WTC11 (cell line): ENCODE data around the gene NSFL1C. TPM values are rescaled to one million over a fixed set of nuclear protein-coding genes. Genes with fewer than 3 reads are reported as not detected.

Experiments
- ATAC-seq: fragments of 200-7000 bp; cut with Tn5 transposase; 2 replicates; pipeline ENCODE4 v1.10.0; 2021; ENCODE audit warnings: mild to moderate bottlenecking, moderate library complexity
- CTCF ChIA-PET: fragments of 300-600 bp; sonication (Branson Sonifier 250); formaldehyde crosslinking; loops from one replicate; lab custom pipeline; 2021; ENCODE audit warnings: antibody characterized with exemption; lab: Charles Lee
- POLR2A ChIA-PET: fragments of 350-600 bp; sonication (Branson Sonifier 250); formaldehyde crosslinking; loops from one replicate; lab custom pipeline; 2021; ENCODE audit warnings: antibody characterized with exemption; lab: Charles Lee
- DNase-seq: peaks from one replicate; pipeline ENCODE4 v3.0.0; 2021; ENCODE audit warnings: low spot score
- H3K27ac Mint-ChIP-seq: 2 replicates; pipeline ENCODE4 v1.8.0; 2021; ENCODE audit warnings: mixed read lengths
- H3K27me3 Mint-ChIP-seq: 2 replicates; pipeline ENCODE4 v1.8.0; 2021; ENCODE audit warnings: low read depth, mild to moderate bottlenecking, moderate library complexity, mixed read lengths
- H3K36me3 Mint-ChIP-seq: 2 replicates; pipeline ENCODE4 v1.8.0; 2021; ENCODE audit warnings: mixed read lengths
- H3K4me1 Mint-ChIP-seq: 2 replicates; pipeline ENCODE4 v1.8.0; 2022; ENCODE audit warnings: mixed read lengths
- H3K4me3 Mint-ChIP-seq: 2 replicates; pipeline ENCODE4 v1.8.0; 2021; ENCODE audit warnings: mild to moderate bottlenecking, moderate library complexity, mixed read lengths
- H3K9me3 Mint-ChIP-seq: 2 replicates; pipeline ENCODE4 v1.8.0; 2021; ENCODE audit warnings: mixed read lengths
- CBFB ChIP-seq: sonication (generic); formaldehyde crosslinking; IDR thresholded peaks from 2 replicates; pipeline ENCODE4 v1.8.1; 2022; ENCODE audit warnings: mild to moderate bottlenecking, low read depth, missing genetic modification reagents
- CREM ChIP-seq: sonication (generic); formaldehyde crosslinking; IDR thresholded peaks from 2 replicates; pipeline ENCODE4 v1.8.1; 2022; ENCODE audit warnings: mild to moderate bottlenecking, missing genetic modification reagents, moderate library complexity
- GABPB1 ChIP-seq: sonication (generic); formaldehyde crosslinking; IDR thresholded peaks from 2 replicates; pipeline ENCODE4 v1.8.1; 2023; ENCODE audit warnings: mild to moderate bottlenecking, missing genetic modification reagents
- HMGA2 ChIP-seq: fragments of 250-450 bp; sonication (Bioruptor Pico); IDR thresholded peaks from 2 replicates; pipeline ENCODE4 v1.4.0; 2021; ENCODE audit warnings: mild to moderate bottlenecking, moderate library complexity
- IRF2 ChIP-seq: sonication (generic); formaldehyde crosslinking; IDR thresholded peaks from 2 replicates; pipeline ENCODE4 v1.8.0; 2022; ENCODE audit warnings: low read depth, missing genetic modification reagents, borderline replicate concordance
- JAZF1 ChIP-seq: fragments of 250-450 bp; sonication (Bioruptor Pico); IDR thresholded peaks from 2 replicates; pipeline ENCODE4 v1.9.0; 2021; ENCODE audit warnings: moderate library complexity, mild to moderate bottlenecking, inconsistent platforms
- JUN ChIP-seq: sonication (generic); formaldehyde crosslinking; IDR thresholded peaks from 2 replicates; pipeline ENCODE4 v1.8.0; 2023; ENCODE audit warnings: mild to moderate bottlenecking, missing genetic modification reagents
- MXD4 ChIP-seq: fragments of 250-450 bp; sonication (Bioruptor Pico); IDR thresholded peaks from 2 replicates; pipeline ENCODE4 v1.8.0; 2021; ENCODE audit warnings: mild to moderate bottlenecking, moderate library complexity, borderline replicate concordance
- NFATC4 ChIP-seq: fragments of 250-450 bp; sonication (Bioruptor Pico); IDR thresholded peaks from 2 replicates; pipeline ENCODE4 v1.9.0; 2021; ENCODE audit warnings: mild to moderate bottlenecking
- NFE2L1 ChIP-seq: sonication (generic); formaldehyde crosslinking; IDR thresholded peaks from 2 replicates; pipeline ENCODE4 v1.8.1; 2023; ENCODE audit warnings: missing genetic modification reagents
- NR2C2 ChIP-seq: sonication (generic); formaldehyde crosslinking; IDR thresholded peaks from 2 replicates; pipeline ENCODE4 v1.8.0; 2022; ENCODE audit warnings: mild to moderate bottlenecking, missing genetic modification reagents
- OVOL2 ChIP-seq: fragments of 250-450 bp; sonication (Bioruptor Pico); IDR thresholded peaks from 2 replicates; pipeline ENCODE4 v1.9.0; 2021; ENCODE audit warnings: mild to moderate bottlenecking, borderline replicate concordance
- TEAD1 ChIP-seq: sonication (generic); formaldehyde crosslinking; IDR thresholded peaks from 2 replicates; pipeline ENCODE4 v1.8.0; 2022; ENCODE audit warnings: mild to moderate bottlenecking, missing genetic modification reagents
- TEAD4 ChIP-seq: sonication (generic); formaldehyde crosslinking; IDR thresholded peaks from 2 replicates; pipeline ENCODE4 v1.8.0; 2022; ENCODE audit warnings: mild to moderate bottlenecking, missing genetic modification reagents
- ZNF219 ChIP-seq: sonication (generic); formaldehyde crosslinking; IDR thresholded peaks from 2 replicates; pipeline ENCODE4 v1.8.0; 2023; ENCODE audit warnings: missing genetic modification reagents, mild to moderate bottlenecking, borderline replicate concordance
- ZNF232 ChIP-seq: sonication (generic); formaldehyde crosslinking; IDR thresholded peaks from 2 replicates; pipeline ENCODE4 v1.8.0; 2022; ENCODE audit warnings: mild to moderate bottlenecking, missing genetic modification reagents
- total RNA-seq: library from RNA; stranded (reverse); gene quantifications from 3 replicates; pipeline ENCODE4 v1.2.3, GENCODE V29; 2021
- TF ChIP-seq, protein P1 (sequence below): sonication (generic); formaldehyde crosslinking; IDR thresholded peaks from 2 replicates; pipeline ENCODE4 v1.8.0; 2023; ENCODE audit warnings: missing genetic modification reagents, mild to moderate bottlenecking, borderline replicate concordance
- TF ChIP-seq, protein P2 (sequence below): sonication (generic); formaldehyde crosslinking; IDR thresholded peaks from 2 replicates; pipeline ENCODE4 v1.8.1; 2023; ENCODE audit warnings: mild to moderate bottlenecking, missing genetic modification reagents, moderate library complexity
- TF ChIP-seq, protein P3 (sequence below): sonication (generic); formaldehyde crosslinking; IDR thresholded peaks from 2 replicates; pipeline ENCODE4 v1.8.1; 2023; ENCODE audit warnings: mild to moderate bottlenecking, moderate library complexity, missing genetic modification reagents
- TF ChIP-seq, protein P4 (sequence below): sonication (generic); formaldehyde crosslinking; IDR thresholded peaks from 2 replicates; pipeline ENCODE4 v1.8.0; 2022; ENCODE audit warnings: mild to moderate bottlenecking, missing genetic modification reagents
- TF ChIP-seq, protein P5 (sequence below): fragments of 250-450 bp; sonication (Bioruptor Pico); IDR thresholded peaks from 2 replicates; pipeline ENCODE4 v1.8.0; 2021; ENCODE audit warnings: mild to moderate bottlenecking
- TF ChIP-seq, protein P6 (sequence below): sonication (generic); formaldehyde crosslinking; IDR thresholded peaks from 2 replicates; pipeline ENCODE4 v1.8.0; 2022; ENCODE audit warnings: mild to moderate bottlenecking, missing genetic modification reagents
- TF ChIP-seq, protein P7 (sequence below): fragments of 250-450 bp; sonication (Bioruptor Pico); IDR thresholded peaks from 2 replicates; pipeline ENCODE4 v1.9.0; 2021; ENCODE audit warnings: mild to moderate bottlenecking
- TF ChIP-seq, protein P8 (sequence below): sonication (generic); formaldehyde crosslinking; IDR thresholded peaks from 2 replicates; pipeline ENCODE4 v1.8.1; 2022; ENCODE audit warnings: mild to moderate bottlenecking, moderate library complexity, missing genetic modification reagents
- TF ChIP-seq, protein P9 (sequence below): fragments of 200-600 bp; IDR thresholded peaks from 2 replicates; pipeline ENCODE4 v1.8.0; 2022; ENCODE audit warnings: antibody characterized with exemption

Gene NSFL1C
- total RNA-seq, 1 experiment from 2014 or later = 85.5 TPM

DNA sequence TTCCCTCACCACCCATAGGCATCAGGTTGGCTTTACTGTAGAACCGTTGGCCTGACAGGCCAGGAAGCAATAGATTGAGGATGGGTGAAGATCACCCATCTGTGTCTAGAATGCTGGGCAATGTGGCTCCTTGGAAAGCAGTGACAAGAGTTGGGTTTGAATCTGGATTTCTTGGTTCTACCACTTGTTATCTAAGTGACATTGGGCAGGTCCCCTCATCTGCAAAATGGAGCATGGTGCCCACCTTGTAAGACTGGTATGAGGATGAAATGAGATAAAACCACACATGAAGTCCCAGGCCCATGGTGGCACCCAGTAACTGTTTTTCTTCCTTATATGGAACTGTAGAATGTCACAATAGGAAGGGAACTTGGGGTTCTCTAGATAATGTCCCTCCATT is 47.2 kb upstream of the NSFL1C start (continued):
- TF ChIP-seq, protein P1, sequence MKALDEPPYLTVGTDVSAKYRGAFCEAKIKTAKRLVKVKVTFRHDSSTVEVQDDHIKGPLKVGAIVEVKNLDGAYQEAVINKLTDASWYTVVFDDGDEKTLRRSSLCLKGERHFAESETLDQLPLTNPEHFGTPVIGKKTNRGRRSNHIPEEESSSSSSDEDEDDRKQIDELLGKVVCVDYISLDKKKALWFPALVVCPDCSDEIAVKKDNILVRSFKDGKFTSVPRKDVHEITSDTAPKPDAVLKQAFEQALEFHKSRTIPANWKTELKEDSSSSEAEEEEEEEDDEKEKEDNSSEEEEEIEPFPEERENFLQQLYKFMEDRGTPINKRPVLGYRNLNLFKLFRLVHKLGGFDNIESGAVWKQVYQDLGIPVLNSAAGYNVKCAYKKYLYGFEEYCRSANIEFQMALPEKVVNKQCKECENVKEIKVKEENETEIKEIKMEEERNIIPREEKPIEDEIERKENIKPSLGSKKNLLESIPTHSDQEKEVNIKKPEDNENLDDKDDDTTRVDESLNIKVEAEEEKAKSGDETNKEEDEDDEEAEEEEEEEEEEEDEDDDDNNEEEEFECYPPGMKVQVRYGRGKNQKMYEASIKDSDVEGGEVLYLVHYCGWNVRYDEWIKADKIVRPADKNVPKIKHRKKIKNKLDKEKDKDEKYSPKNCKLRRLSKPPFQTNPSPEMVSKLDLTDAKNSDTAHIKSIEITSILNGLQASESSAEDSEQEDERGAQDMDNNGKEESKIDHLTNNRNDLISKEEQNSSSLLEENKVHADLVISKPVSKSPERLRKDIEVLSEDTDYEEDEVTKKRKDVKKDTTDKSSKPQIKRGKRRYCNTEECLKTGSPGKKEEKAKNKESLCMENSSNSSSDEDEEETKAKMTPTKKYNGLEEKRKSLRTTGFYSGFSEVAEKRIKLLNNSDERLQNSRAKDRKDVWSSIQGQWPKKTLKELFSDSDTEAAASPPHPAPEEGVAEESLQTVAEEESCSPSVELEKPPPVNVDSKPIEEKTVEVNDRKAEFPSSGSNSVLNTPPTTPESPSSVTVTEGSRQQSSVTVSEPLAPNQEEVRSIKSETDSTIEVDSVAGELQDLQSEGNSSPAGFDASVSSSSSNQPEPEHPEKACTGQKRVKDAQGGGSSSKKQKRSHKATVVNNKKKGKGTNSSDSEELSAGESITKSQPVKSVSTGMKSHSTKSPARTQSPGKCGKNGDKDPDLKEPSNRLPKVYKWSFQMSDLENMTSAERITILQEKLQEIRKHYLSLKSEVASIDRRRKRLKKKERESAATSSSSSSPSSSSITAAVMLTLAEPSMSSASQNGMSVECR (CRISPR knock-in tag) = no peak
- TF ChIP-seq, protein P2, sequence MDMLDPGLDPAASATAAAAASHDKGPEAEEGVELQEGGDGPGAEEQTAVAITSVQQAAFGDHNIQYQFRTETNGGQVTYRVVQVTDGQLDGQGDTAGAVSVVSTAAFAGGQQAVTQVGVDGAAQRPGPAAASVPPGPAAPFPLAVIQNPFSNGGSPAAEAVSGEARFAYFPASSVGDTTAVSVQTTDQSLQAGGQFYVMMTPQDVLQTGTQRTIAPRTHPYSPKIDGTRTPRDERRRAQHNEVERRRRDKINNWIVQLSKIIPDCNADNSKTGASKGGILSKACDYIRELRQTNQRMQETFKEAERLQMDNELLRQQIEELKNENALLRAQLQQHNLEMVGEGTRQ (CRISPR knock-in tag) = no peak
- TF ChIP-seq ZNF219 (CRISPR knock-in tag) (no peak), IRF2 (CRISPR knock-in tag) (no peak), MXD4 (CRISPR knock-in tag) (no peak), GABPB1 (CRISPR knock-in tag) (no peak), CREM (no peak), HMGA2 (CRISPR knock-in tag) (no peak), CBFB (CRISPR knock-in tag) (no peak), ZNF232 (CRISPR knock-in tag) (no peak), JAZF1 (no peak), NFE2L1 (CRISPR knock-in tag) (no peak), NFATC4 (CRISPR knock-in tag) (no peak)
- TF ChIP-seq, protein P3, sequence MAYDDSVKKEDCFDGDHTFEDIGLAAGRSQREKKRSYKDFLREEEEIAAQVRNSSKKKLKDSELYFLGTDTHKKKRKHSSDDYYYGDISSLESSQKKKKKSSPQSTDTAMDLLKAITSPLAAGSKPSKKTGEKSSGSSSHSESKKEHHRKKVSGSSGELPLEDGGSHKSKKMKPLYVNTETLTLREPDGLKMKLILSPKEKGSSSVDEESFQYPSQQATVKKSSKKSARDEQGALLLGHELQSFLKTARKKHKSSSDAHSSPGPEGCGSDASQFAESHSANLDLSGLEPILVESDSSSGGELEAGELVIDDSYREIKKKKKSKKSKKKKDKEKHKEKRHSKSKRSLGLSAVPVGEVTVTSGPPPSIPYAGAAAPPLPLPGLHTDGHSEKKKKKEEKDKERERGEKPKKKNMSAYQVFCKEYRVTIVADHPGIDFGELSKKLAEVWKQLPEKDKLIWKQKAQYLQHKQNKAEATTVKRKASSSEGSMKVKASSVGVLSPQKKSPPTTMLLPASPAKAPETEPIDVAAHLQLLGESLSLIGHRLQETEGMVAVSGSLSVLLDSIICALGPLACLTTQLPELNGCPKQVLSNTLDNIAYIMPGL (CRISPR knock-in tag) = no peak
- TF ChIP-seq, protein P4, sequence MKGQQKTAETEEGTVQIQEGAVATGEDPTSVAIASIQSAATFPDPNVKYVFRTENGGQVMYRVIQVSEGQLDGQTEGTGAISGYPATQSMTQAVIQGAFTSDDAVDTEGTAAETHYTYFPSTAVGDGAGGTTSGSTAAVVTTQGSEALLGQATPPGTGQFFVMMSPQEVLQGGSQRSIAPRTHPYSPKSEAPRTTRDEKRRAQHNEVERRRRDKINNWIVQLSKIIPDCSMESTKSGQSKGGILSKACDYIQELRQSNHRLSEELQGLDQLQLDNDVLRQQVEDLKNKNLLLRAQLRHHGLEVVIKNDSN (CRISPR knock-in tag) = no peak
- TF ChIP-seq, all 79 proteins: peak for 0

DNA sequence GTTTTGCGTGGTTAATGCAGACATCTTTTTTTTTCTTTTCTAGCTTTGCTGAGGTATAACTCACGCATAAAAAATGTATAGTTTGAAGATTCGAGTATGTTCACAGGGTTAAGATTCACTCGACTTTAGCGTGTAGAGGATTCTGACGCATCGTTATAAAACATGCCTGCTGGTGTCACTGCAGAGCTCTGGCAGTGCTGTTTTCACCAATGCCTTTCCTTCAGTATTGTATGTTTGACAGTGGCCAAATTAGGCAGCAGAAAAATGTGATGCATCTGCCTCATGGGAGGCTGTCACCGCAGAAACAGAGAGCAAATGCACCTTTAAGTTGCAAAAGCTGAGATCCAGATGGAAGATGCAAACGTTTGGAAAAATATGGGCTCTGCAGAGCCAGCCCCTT is 42.6 kb upstream of the NSFL1C start:
- H3K4me3 Mint-ChIP-seq = no peak overlapping the region
- H3K36me3 Mint-ChIP-seq = no peaks in the 10 kb centered on the region
- no peak overlapping the region for H3K27ac Mint-ChIP-seq
- H3K9me3 Mint-ChIP-seq = peaks cover 5% of the 10 kb centered on the region
- DNase-seq = no peak
- no peaks in the 10 kb centered on the region for H3K4me1 Mint-ChIP-seq
- peak; percentile 81 for ATAC-seq
- peaks cover 28% of the 10 kb centered on the region for H3K27me3 Mint-ChIP-seq
- POLR2A ChIA-PET = no interaction called here
- CTCF ChIA-PET = interaction anchor here (0.6 to 2.9 kb wide), 8 partner anchors 9 to 291 kb away, joined by 3 to 29 read pairs (median 4); no protein-coding TSS in a partner anchor
- no peak for TF ChIP-seq JUN
- no peak for TF ChIP-seq NFATC4 (CRISPR knock-in tag)
- TF ChIP-seq, protein P5, sequence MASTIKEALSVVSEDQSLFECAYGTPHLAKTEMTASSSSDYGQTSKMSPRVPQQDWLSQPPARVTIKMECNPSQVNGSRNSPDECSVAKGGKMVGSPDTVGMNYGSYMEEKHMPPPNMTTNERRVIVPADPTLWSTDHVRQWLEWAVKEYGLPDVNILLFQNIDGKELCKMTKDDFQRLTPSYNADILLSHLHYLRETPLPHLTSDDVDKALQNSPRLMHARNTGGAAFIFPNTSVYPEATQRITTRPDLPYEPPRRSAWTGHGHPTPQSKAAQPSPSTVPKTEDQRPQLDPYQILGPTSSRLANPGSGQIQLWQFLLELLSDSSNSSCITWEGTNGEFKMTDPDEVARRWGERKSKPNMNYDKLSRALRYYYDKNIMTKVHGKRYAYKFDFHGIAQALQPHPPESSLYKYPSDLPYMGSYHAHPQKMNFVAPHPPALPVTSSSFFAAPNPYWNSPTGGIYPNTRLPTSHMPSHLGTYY (CRISPR knock-in tag) = no peak
- TF ChIP-seq, protein P6, sequence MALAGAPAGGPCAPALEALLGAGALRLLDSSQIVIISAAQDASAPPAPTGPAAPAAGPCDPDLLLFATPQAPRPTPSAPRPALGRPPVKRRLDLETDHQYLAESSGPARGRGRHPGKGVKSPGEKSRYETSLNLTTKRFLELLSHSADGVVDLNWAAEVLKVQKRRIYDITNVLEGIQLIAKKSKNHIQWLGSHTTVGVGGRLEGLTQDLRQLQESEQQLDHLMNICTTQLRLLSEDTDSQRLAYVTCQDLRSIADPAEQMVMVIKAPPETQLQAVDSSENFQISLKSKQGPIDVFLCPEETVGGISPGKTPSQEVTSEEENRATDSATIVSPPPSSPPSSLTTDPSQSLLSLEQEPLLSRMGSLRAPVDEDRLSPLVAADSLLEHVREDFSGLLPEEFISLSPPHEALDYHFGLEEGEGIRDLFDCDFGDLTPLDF = no peak
- TF ChIP-seq OVOL2 = no peak
- no peak for TF ChIP-seq NR2C2 (CRISPR knock-in tag)
- TF ChIP-seq, protein P7, sequence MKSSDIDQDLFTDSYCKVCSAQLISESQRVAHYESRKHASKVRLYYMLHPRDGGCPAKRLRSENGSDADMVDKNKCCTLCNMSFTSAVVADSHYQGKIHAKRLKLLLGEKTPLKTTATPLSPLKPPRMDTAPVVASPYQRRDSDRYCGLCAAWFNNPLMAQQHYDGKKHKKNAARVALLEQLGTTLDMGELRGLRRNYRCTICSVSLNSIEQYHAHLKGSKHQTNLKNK (CRISPR knock-in tag) = no peak
- no peak for TF ChIP-seq TEAD4 (CRISPR knock-in tag)
- TF ChIP-seq, protein P8, sequence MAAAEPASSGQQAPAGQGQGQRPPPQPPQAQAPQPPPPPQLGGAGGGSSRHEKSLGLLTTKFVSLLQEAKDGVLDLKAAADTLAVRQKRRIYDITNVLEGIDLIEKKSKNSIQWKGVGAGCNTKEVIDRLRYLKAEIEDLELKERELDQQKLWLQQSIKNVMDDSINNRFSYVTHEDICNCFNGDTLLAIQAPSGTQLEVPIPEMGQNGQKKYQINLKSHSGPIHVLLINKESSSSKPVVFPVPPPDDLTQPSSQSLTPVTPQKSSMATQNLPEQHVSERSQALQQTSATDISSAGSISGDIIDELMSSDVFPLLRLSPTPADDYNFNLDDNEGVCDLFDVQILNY = no peak
- TF ChIP-seq TEAD1 (CRISPR knock-in tag) = no peak
- no peak for TF ChIP-seq HMGA2 (CRISPR knock-in tag)
- TF ChIP-seq, protein P9, sequence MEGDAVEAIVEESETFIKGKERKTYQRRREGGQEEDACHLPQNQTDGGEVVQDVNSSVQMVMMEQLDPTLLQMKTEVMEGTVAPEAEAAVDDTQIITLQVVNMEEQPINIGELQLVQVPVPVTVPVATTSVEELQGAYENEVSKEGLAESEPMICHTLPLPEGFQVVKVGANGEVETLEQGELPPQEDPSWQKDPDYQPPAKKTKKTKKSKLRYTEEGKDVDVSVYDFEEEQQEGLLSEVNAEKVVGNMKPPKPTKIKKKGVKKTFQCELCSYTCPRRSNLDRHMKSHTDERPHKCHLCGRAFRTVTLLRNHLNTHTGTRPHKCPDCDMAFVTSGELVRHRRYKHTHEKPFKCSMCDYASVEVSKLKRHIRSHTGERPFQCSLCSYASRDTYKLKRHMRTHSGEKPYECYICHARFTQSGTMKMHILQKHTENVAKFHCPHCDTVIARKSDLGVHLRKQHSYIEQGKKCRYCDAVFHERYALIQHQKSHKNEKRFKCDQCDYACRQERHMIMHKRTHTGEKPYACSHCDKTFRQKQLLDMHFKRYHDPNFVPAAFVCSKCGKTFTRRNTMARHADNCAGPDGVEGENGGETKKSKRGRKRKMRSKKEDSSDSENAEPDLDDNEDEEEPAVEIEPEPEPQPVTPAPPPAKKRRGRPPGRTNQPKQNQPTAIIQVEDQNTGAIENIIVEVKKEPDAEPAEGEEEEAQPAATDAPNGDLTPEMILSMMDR = no peak
